Measurements from ENCODE around the gene LEFTY1.
"Not testable (repeated sequence)": the region's sequence is repeated elsewhere in the genome, so short reads cannot be mapped to it uniquely, and the experiment has no call there.

Gene LEFTY1

GRCh38 chr1:225887554-225888288, 1.2 kb downstream of the LEFTY1 start:
- not testable (repeated sequence) for DNase-seq (ENCODE audit: low read depth in 2 of 2)

DNA sequence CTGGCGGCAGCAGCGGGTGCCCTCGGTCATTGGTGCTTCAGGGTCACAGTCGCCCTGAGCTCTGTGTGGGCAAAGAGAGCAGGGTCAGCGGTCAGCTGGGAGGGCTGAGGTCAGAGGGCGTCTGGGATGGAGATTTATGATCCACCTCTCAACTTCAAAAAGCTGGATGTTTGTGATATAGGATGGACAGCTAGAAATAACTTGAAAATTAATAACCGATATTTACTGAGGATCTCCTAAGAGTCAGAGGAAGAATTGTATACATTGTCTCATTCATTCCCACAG, 2.0 kb downstream of the LEFTY1 start:
- DNase-seq (ENCODE audit: low read depth in 2 of 2): no peak

- DNase-seq (ENCODE audit: low read depth in 2 of 2): no peak
Measured at GRCh38 chr1:225886159-225887029, 2.6 kb downstream of the LEFTY1 start.

GRCh38 chr1:225885336-225885735, 3.6 kb downstream of the LEFTY1 start:
- DNase-seq (ENCODE audit: low read depth in 2 of 2): no peak

DNA sequence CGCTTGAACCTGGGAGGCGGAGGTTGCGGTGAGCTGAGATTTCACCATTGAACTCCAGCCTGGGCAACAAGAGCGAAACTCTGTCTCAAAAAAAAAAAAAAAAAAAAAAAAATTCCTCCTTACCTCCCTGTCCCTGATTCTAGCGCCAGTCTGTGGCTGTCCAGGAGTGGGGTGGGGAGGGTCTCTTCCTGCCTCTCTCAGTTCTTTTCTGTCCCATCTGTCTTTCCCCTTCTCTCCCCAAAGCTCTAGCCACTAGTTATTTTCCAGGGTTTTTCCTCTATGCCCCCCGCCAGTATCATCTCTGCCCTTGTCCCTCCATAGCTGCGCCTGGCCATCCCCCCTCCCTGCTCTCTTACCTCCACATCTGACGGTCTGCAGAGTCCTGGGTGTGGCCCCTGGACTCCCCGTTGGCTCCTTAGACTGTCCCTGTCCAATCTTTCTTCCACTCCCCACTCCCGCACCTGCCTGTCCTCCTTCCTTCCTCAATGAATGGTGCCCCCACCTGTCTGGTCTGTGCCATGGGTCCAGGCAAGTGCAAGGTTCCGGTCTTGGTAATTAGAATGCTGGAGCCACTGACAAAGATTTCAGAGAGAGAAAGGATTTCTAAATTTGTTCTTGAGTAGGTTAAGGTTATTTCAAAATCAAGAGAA, 5.2 kb downstream of the LEFTY1 start:
- no peak for DNase-seq (ENCODE audit: low read depth in 2 of 2)

DNA sequence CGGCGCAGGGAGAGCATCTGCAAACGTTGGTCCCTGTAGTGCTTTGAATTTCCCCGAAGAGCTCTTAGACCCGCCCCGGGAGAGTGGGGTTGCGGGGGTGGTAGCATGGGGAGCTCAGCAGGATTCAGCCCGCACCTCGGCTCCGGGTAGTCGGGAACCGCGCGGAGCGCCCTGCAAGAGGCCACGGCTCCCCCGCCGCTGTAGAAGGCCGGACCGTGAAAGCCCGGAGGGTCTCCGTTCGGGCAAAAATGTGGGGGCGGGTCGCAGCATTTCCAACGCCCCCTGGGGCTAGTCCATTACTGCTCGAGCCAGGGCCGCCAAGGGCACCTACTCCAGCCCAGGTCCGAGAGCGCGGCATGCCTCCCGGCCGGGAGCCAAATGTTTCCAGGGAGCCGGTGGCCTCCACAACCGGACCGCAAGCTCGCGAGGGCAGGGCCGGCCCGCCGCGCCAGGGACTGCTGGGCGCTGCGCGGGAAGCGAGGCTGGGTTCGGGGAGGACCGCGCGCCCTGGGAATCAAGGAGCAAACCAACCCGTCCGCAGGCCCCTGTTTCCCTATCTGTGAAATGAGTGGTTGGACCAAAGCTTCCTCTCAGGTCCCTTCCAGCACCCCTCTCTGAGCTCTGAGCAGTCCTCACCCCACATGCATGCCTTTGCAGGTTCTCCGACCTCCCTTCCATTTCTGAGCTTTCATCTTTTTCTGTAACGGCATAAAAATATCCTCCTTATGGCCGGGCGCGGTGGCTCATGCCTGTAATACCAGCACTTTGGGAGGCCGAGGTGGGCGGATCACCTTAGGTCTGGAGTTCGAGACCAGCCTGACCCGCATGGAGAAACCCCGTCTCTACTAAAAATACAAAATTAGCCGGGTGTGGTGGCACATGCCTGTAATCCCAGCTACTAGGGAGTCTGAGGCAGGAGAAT, 6.0 kb downstream of the LEFTY1 start:
- no peak for DNase-seq (ENCODE audit: low read depth in 2 of 2)

- DNase-seq (ENCODE audit: low read depth in 2 of 2): peak; percentile 65 to 81
Measured at GRCh38 chr1:225881959-225882693, 6.8 kb downstream of the LEFTY1 start, which contains the start of gene TMEM63A. Gene TMEM63A, minus strand, starts transcription at chr1:225882380. Its CDS starts 4,800 bp downstream, at chr1:225877580.

DNA sequence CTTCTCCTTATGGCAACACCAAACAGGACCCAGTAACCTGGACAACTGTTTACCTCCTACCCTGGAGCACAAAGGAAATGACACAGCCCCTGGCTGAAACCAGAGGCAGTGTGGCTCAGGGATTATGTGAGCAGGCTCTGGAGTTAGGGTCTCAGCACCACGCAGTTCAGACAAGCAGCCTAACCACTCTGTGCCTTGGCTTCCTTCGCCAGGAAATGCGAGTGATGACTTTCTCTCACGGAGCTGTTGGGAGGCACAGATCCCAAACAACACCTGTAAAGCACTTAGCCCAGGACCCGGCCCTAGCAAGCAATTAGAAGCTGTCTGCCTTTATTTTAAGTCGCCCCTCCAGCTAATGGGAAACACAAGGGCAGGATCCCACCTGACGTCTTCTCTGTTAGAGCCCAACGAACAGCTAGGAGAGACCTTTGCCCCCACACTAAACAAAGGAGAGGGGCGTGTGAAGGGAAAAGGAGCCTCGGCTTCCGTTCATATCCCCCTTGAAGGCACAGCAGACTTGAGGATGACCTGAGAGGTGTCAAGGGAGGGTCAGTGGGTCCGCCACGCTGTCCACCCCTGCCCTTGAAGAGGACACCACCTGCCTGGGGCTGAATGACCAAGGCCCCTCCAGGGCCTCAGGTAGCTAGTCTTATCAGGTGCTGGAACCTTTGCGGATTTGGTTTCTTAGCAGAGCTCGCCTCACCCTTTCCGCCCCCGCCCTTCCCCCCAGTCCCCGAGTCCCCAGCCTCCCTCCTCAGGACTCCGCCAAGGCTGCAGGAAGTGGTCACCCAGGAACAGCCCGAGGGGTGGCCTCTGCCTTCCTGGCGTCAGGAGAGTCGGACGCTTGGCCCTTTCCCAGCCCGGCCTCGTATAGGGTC, 7.6 kb downstream of the LEFTY1 start:
- DNase-seq (ENCODE audit: low read depth in 2 of 2): no peak

GRCh38 chr1:225880636-225881035, 8.3 kb downstream of the LEFTY1 start:
- DNase-seq (ENCODE audit: low read depth in 2 of 2): no peak

GRCh38 chr1:225880222-225880588, 8.7 kb downstream of the LEFTY1 start:
- no peak for DNase-seq (ENCODE audit: low read depth in 2 of 2)

- no peak for DNase-seq (ENCODE audit: low read depth in 2 of 2)
Measured at GRCh38 chr1:225879521-225880221, 9.3 kb downstream of the LEFTY1 start.

DNA sequence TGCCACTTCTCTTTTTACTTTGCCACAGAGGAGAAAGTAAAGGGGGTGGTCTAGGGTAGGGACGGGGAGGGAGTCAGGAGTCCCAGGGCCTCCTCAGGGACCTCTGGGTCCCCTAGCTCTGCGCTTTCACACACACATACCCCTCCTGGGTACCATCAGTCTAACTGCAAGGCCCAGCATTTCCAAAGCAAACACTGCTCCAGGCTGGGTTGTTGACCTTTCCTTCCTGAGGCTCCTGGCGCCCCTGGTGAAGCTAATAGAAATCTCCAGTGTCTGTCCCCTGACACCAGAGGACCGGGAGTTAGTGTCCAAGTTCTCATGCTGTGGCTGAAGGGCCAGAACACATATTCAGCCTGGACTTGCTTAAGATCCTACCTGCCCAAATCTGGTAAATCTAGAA, 10.7 kb downstream of the LEFTY1 start:
- DNase-seq (ENCODE audit: low read depth in 2 of 2): no peak

- no peak for DNase-seq (ENCODE audit: low read depth in 2 of 2)
Measured at GRCh38 chr1:225877580-225877979, 11.4 kb downstream of the LEFTY1 start.

DNA sequence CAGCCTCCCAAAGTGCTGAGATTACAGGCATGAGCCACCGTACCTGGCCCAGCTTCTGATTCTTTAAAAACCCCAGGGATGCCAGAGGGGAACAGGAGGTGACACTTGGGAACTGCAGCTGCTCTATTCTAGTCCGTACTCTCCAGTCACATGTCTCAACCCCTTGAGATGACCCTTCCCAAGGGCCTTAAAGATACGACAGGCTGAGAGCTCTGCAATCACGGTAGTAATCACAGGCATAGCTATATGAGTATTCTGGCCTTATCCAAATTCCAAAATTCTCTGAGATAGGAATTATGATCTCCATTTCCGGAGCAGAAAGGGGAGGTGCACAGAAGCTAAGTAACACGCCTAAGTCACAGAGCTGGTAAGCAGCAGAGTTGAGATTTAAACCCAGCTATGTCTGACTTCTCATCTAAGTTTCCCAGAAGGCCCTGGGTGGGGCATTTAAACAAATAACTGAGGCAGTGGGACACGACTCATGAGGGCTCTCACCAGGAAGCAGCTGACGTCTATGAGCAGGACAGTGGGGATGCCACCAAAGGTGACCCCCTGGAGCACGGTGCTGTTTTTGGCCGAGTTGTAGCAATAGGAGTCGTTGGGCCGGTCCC, 11.9 kb downstream of the LEFTY1 start:
- DNase-seq (ENCODE audit: low read depth in 2 of 2): no peak

GRCh38 chr1:225875044-225875815, 13.7 kb downstream of the LEFTY1 start:
- no peak for DNase-seq (ENCODE audit: low read depth in 2 of 2)

DNA sequence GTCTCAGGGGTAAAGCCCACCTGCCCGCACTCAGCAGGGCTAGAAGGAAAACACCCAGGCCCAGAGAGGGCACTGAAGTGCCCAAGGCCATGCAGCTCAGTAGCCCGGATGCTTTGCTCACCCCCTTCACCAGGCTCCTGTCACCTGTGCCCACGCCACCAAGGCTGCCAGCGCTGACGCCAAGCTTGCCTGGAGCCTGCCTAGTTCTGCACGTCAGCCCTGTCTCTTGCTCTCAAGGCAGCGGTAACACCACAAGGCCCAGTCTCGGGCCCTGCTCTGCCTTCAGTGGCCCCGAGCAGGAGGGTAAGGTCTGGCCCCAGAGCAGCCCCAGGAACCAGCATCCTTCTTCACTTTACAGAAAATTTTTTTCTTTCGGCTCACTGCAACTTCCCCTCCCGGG, 14.5 kb downstream of the LEFTY1 start:
- DNase-seq (ENCODE audit: low read depth in 2 of 2): no peak

- DNase-seq (ENCODE audit: low read depth in 2 of 2): no peak
Measured at GRCh38 chr1:225873281-225873850, 15.6 kb downstream of the LEFTY1 start.

DNA sequence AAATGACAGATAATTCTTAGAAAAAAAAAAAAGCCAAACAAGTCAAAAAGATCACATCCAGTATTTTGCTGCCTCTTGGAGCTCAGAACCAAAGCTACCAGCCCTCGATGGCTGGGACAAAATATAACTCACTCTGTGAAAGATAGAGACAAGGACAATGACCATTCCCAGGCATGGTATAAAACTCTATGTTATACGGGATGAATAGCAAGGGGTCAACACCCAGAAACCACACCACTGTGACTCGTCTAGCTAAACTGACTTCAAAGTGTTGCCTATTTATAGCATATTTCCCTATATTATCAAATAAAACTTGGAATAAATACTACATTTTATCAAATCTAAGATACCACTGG, 16.9 kb downstream of the LEFTY1 start:
- DNase-seq (ENCODE audit: low read depth in 2 of 2): no peak
